ENCODE measurements around the gene PCSK5.

DNA sequence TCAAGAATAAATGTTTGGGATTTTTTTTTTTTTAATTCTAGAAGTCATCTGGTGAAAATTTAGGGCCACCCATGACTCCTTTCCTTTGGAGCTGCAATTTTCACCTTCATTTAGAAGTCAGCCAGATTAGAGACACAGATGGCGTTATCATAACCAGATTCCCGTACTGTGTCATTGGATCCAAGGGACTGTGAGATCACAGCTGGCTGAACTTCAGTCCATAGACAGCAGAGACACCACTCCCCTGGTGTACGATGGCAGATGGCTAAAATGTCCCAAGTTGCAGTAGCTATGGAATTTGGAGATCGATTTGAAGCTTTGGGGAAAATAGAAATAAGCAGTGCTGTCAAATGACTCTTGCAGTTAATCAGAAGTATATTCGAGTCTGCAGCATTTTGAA is 287.5 kb downstream of the PCSK5 start:
- no peak for TF ChIP-seq CTCF (IDR thresholded peaks at IDR 0.05)
- TF ChIP-seq EZH2 (IDR thresholded peaks at IDR 0.05; ENCODE audit: borderline replicate concordance, insufficient read depth, low read depth, low read length, poor library complexity, severe bottlenecking) = no peak
